H9 (cell line): ENCODE data around the gene CRACR2A. TPM values are rescaled to one million over a fixed set of nuclear protein-coding genes. Genes with fewer than 3 reads are reported as not detected.

Source experiments
- DNase-seq: peaks from one replicate; pipeline ENCODE4 v3.0.0-alpha.2; 2017
- H2AFZ ChIP-seq: one replicate; pipeline ENCODE4 v1.6.1; 2013; ENCODE audit warnings: mild to moderate bottlenecking, low read length, control low read depth, moderate library complexity
- H2AK5ac ChIP-seq: 2 replicates; pipeline ENCODE4 v1.6.1; 2013; ENCODE audit warnings: low read length, control low read depth, mixed read lengths; ENCODE audit not compliant: insufficient read length
- H2BK120ac ChIP-seq: one replicate; pipeline ENCODE4 v1.6.1; 2013; ENCODE audit warnings: low read depth, mild to moderate bottlenecking, low read length, control low read depth, inconsistent platforms; ENCODE audit not compliant: poor library complexity, severe bottlenecking
- H2BK12ac ChIP-seq: 2 replicates; pipeline ENCODE4 v1.6.1; 2013; ENCODE audit warnings: low read length, control low read depth, mixed read lengths, low read depth; ENCODE audit not compliant: insufficient read length
- H2BK15ac ChIP-seq: 2 replicates; pipeline ENCODE4 v1.6.1; 2013; ENCODE audit warnings: low read depth, low read length, control low read depth
- H2BK20ac ChIP-seq: one replicate; pipeline ENCODE4 v1.6.1; 2013; ENCODE audit warnings: low read depth, mild to moderate bottlenecking, low read length, control low read depth, inconsistent platforms; ENCODE audit not compliant: poor library complexity, severe bottlenecking
- H2BK5ac ChIP-seq: 2 replicates; pipeline ENCODE4 v1.6.1; 2013; ENCODE audit warnings: low read length, control low read depth, mixed read lengths; ENCODE audit not compliant: insufficient read length
- H3K14ac ChIP-seq: 2 replicates; pipeline ENCODE4 v1.6.1; 2013; ENCODE audit warnings: low read length, control low read depth; ENCODE audit not compliant: insufficient read depth
- H3K18ac ChIP-seq: 2 replicates; pipeline ENCODE4 v1.6.1; 2013; ENCODE audit warnings: low read depth, mild to moderate bottlenecking, mixed read lengths, low read length, control low read depth; ENCODE audit not compliant: insufficient read length
- H3K23ac ChIP-seq: 2 replicates; pipeline ENCODE4 v1.6.1; 2013; ENCODE audit warnings: low read length, control low read depth, mixed read lengths, low read depth; ENCODE audit not compliant: insufficient read length
- H3K23me2 ChIP-seq: 2 replicates; pipeline ENCODE4 v1.6.1; 2013; ENCODE audit warnings: low read depth, mild to moderate bottlenecking, mixed read lengths, low read length, control low read depth; ENCODE audit not compliant: insufficient read length, poor library complexity, severe bottlenecking
- H3K27ac ChIP-seq: 2 replicates; pipeline ENCODE4 v1.5.1; 2013; ENCODE audit warnings: low read length, control low read depth, mixed read lengths, low read depth; ENCODE audit not compliant: insufficient read length
- H3K27me3 ChIP-seq: 2 replicates; pipeline ENCODE4 v1.6.1; 2013; ENCODE audit warnings: low read length, control low read depth, inconsistent platforms; ENCODE audit not compliant: insufficient read depth
- H3K4ac ChIP-seq: 2 replicates; pipeline ENCODE4 v1.6.1; 2013; ENCODE audit warnings: low read depth, mild to moderate bottlenecking, control low read depth, inconsistent platforms, low read length, moderate library complexity
- H3K4me1 ChIP-seq: 2 replicates; pipeline ENCODE4 v1.6.1; 2013; ENCODE audit warnings: low read length, control low read depth, inconsistent platforms; ENCODE audit not compliant: insufficient read depth
- H3K4me2 ChIP-seq: 2 replicates; pipeline ENCODE4 v1.6.1; 2013; ENCODE audit warnings: low read length, control low read depth, mixed read lengths; ENCODE audit not compliant: insufficient read length, insufficient read depth
- H3K56ac ChIP-seq: 2 replicates; pipeline ENCODE4 v1.6.1; 2013; ENCODE audit warnings: low read depth, mild to moderate bottlenecking, mixed read lengths, low read length, control low read depth; ENCODE audit not compliant: insufficient read length
- H3K79me1 ChIP-seq: 2 replicates; pipeline ENCODE4 v1.6.1; 2013; ENCODE audit warnings: low read depth, mild to moderate bottlenecking, moderate library complexity, low read length, control low read depth, inconsistent platforms; ENCODE audit not compliant: insufficient read depth, poor library complexity, severe bottlenecking
- H3K79me2 ChIP-seq: 2 replicates; pipeline ENCODE4 v1.6.1; 2013; ENCODE audit warnings: low read length, control low read depth, inconsistent platforms; ENCODE audit not compliant: insufficient read depth
- H3K9ac ChIP-seq: 2 replicates; pipeline ENCODE4 v1.6.1; 2013; ENCODE audit warnings: low read length, control low read depth, mixed read lengths; ENCODE audit not compliant: insufficient read length; ENCODE audit errors: extremely low read depth
- H3K9me3 ChIP-seq: one replicate; pipeline ENCODE4 v1.6.1; 2013; ENCODE audit warnings: low read depth, low read length, inconsistent platforms; ENCODE audit not compliant: control insufficient read depth
- H3T11ph ChIP-seq: one replicate; pipeline ENCODE4 v1.6.1; 2013; ENCODE audit warnings: mild to moderate bottlenecking, low read length, control low read depth, inconsistent platforms
- H4K20me1 ChIP-seq: one replicate; pipeline ENCODE4 v1.6.1; 2013; ENCODE audit not compliant: control insufficient read depth, insufficient read length, insufficient read depth
- H4K5ac ChIP-seq: 2 replicates; pipeline ENCODE4 v1.6.1; 2013; ENCODE audit warnings: low read depth, mild to moderate bottlenecking, mixed read lengths, low read length, control low read depth; ENCODE audit not compliant: insufficient read length
- H4K8ac ChIP-seq: replicated peaks from 2 replicates; pipeline ENCODE4 v1.6.1; 2013; ENCODE audit warnings: low read length, control low read depth, mixed read lengths, low read depth; ENCODE audit not compliant: insufficient read length
- H4K91ac ChIP-seq: 2 replicates; pipeline ENCODE4 v1.6.1; 2013; ENCODE audit warnings: low read depth, mild to moderate bottlenecking, moderate library complexity, mixed read lengths, low read length, control low read depth; ENCODE audit not compliant: insufficient read length
- H3K27ac Mint-ChIP-seq, 3 experiments: 2 replicates in 2 of 3; 3 replicates in 1 of 3; pipeline ENCODE4 v1.8.0; 2020 to 2021; ENCODE audit warnings: mixed read lengths in 3 of 3, mild to moderate bottlenecking in 1 of 3, moderate library complexity in 1 of 3
- H3K27me3 Mint-ChIP-seq: 2 replicates; pipeline ENCODE4 v1.8.0; 2021; ENCODE audit warnings: low read depth, mild to moderate bottlenecking, moderate library complexity, mixed read lengths
- H3K36me3 Mint-ChIP-seq, 3 experiments: 2 replicates in 2 of 3; 3 replicates in 1 of 3; pipeline ENCODE4 v1.8.0; 2020 to 2021; ENCODE audit warnings: low read depth in 3 of 3, mixed read lengths in 3 of 3; ENCODE audit not compliant: insufficient read depth in 1 of 3
- H3K4me1 Mint-ChIP-seq, 2 experiments: 2 replicates each; pipeline ENCODE4 v1.8.0; 2020; ENCODE audit warnings: mixed read lengths in 2 of 2
- H3K4me3 Mint-ChIP-seq, 2 experiments: 2 replicates in 1 of 2; 3 replicates in 1 of 2; pipeline ENCODE4 v1.8.0; 2020 to 2021; ENCODE audit warnings: mild to moderate bottlenecking in 2 of 2, mixed read lengths in 2 of 2, moderate library complexity in 1 of 2
- H3K9me3 Mint-ChIP-seq, 2 experiments: 2 replicates in 1 of 2; 3 replicates in 1 of 2; pipeline ENCODE4 v1.8.0; 2020; ENCODE audit warnings: mild to moderate bottlenecking in 2 of 2, mixed read lengths in 2 of 2, moderate library complexity in 1 of 2
- WGBS: extraction: QIAGEN DNeasy Blood & Tissue Kit; methylation state at CpG from one replicate; pipeline ENCODE4 v1.1.7; 2013; ENCODE audit warnings: missing lambda C conversion rate, low lambda C conversion rate, mixed read lengths; ENCODE audit not compliant: insufficient read length; ENCODE audit errors: extremely low coverage; 5-methylcytosine and 5-hydroxymethylcytosine counted together
- total RNA-seq: library from RNA; stranded (reverse); gene quantifications from 2 replicates; pipeline ENCODE4 v1.2.1, GENCODE V29; 2021
- TF ChIP-seq, protein P1 (sequence below): fragments of 200-600 bp; sonication (generic); conservative IDR thresholded peaks from 3 replicates; pipeline ENCODE4 v1.8.0; 2021; ENCODE audit warnings: antibody characterized with exemption, mild to moderate bottlenecking

The CRACR2A gene
- total RNA-seq, 1 experiment from 2014 or later = 2.0 TPM

DNA sequence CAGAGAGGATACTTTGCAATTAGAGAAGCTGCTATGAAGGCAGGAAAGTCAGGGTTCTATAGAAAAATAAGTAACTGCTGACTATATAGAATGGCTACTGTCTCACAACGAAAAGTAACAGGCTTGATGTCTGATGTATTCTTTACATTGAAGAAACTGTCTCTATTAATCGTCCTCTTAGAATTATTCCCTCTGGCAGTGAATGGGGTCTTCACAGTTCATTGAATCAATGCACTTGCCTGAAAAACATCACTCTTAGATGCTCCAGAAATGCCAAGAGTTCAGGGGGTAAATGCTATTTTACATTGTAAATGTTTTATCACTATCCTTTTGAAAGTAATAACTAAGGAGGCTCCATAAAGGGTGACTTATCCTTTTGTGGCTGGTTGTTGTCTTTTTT, 37.7 kb upstream of the CRACR2A start:
- H3K4me1 ChIP-seq = peaks cover 8% of the 10 kb centered on the region; the same call in 1 of the 2 replicates
- H4K5ac ChIP-seq = no peak overlapping the region
- H2BK5ac ChIP-seq = no peak overlapping the region
- no CpG with 5 or more reads among the region's 2 CpGs for WGBS
- no peak overlapping the region for H3T11ph ChIP-seq
- H3K23me2 ChIP-seq = no peaks in the 10 kb centered on the region
- no peak overlapping the region for H2AK5ac ChIP-seq
- Mint-ChIP-seq H3K4me3 (no peak overlapping the region), H3K9me3 (peaks cover 7 to 11% of the 10 kb centered on the region in 2 experiments; a peak in 4 of 5 replicates), H3K4me1 (peaks cover 21 to 32% of the 10 kb centered on the region in 2 experiments), H3K27me3 (no peaks in the 10 kb centered on the region; the same call in 1 of the 2 replicates), H3K27ac (no peak overlapping the region), H3K36me3 (peaks cover 4 to 11% (median 5%) of the 10 kb centered on the region in 3 experiments; a peak in 4 of 7 replicates)
- no peaks in the 10 kb centered on the region for H3K27me3 ChIP-seq
- no peak overlapping the region for H2BK120ac ChIP-seq
- no peak overlapping the region for H2BK20ac ChIP-seq
- H3K79me1 ChIP-seq = no peaks in the 10 kb centered on the region
- DNase-seq = no peak
- H3K4ac ChIP-seq = no peak overlapping the region
- H4K20me1 ChIP-seq = no peaks in the 10 kb centered on the region
- no peaks in the 10 kb centered on the region for H3K9me3 ChIP-seq
- no peak overlapping the region for H2BK12ac ChIP-seq
- TF ChIP-seq, protein P1, sequence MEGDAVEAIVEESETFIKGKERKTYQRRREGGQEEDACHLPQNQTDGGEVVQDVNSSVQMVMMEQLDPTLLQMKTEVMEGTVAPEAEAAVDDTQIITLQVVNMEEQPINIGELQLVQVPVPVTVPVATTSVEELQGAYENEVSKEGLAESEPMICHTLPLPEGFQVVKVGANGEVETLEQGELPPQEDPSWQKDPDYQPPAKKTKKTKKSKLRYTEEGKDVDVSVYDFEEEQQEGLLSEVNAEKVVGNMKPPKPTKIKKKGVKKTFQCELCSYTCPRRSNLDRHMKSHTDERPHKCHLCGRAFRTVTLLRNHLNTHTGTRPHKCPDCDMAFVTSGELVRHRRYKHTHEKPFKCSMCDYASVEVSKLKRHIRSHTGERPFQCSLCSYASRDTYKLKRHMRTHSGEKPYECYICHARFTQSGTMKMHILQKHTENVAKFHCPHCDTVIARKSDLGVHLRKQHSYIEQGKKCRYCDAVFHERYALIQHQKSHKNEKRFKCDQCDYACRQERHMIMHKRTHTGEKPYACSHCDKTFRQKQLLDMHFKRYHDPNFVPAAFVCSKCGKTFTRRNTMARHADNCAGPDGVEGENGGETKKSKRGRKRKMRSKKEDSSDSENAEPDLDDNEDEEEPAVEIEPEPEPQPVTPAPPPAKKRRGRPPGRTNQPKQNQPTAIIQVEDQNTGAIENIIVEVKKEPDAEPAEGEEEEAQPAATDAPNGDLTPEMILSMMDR = no peak
- no peak overlapping the region for H3K27ac ChIP-seq
- no peaks in the 10 kb centered on the region for H3K79me2 ChIP-seq
- no peak overlapping the region for H3K18ac ChIP-seq
- H3K23ac ChIP-seq = no peak overlapping the region
- no peak overlapping the region for H2BK15ac ChIP-seq
- no peak overlapping the region for H3K14ac ChIP-seq
- H3K56ac ChIP-seq = no peak overlapping the region
- H4K8ac ChIP-seq = no peak overlapping the region
- H4K91ac ChIP-seq = no peak overlapping the region
- no peak overlapping the region for H3K4me2 ChIP-seq
- no peak overlapping the region for H3K9ac ChIP-seq
- H2AFZ ChIP-seq = no peak overlapping the region
